ENCODE data around the gene MFAP2. TPM values are rescaled to one million over a fixed set of nuclear protein-coding genes. Genes with fewer than 3 reads are reported as not detected.
"Not testable (repeated sequence)": the region's sequence is repeated elsewhere in the genome, so short reads cannot be mapped to it uniquely, and the experiment has no call there.

Gene MFAP2
- total RNA-seq, 1 experiment from 2014 or later: 0.58 TPM

GRCh38 chr1:16956775-16957174, 23.6 kb downstream of the MFAP2 start:
- Mint-ChIP-seq H3K27me3 (ENCODE audit: insufficient read depth, unreplicated experiment) (no peaks in the 10 kb centered on the region), H3K4me3 (ENCODE audit: unreplicated experiment) (no peak overlapping the region), H3K27ac (ENCODE audit: low read depth, unreplicated experiment) (no peak overlapping the region), H3K9me3 (ENCODE audit: unreplicated experiment) (no peaks in the 10 kb centered on the region), H3K36me3 (ENCODE audit: insufficient read depth, unreplicated experiment) (peaks cover 10% of the 10 kb centered on the region), H3K4me1 (ENCODE audit: insufficient read depth, unreplicated experiment) (peaks cover 8% of the 10 kb centered on the region)
- intact Hi-C loops (cut with micrococcal nuclease): no loop called here
- POLR2A ChIA-PET: no interaction called here
- no peak for TF ChIP-seq CTCF (IDR thresholded peaks at IDR 0.05; ENCODE audit: unreplicated experiment)
- BruUV-seq (replicated peaks): no TSS peak
- CTCF ChIA-PET: interaction anchor here (1.5 kb wide), 1 partner anchor 89 kb away, joined by 7 read pairs; no protein-coding TSS in a partner anchor
- DNase-seq (ENCODE audit: unreplicated experiment): no peak

GRCh38 chr1:16955186-16955585, 25.2 kb downstream of the MFAP2 start:
- no peaks in the 10 kb centered on the region for H3K9me3 Mint-ChIP-seq (ENCODE audit: unreplicated experiment)
- ChIA-PET CTCF (interaction anchor here (0.7 kb wide), 2 partner anchors 12 to 492 kb away, joined by 3 to 4 read pairs; no protein-coding TSS in a partner anchor), POLR2A (no interaction called here)
- TF ChIP-seq CTCF (IDR thresholded peaks at IDR 0.05; ENCODE audit: unreplicated experiment): no peak
- intact Hi-C loops (cut with micrococcal nuclease): no loop called here
- DNase-seq (ENCODE audit: unreplicated experiment): no peak
- H3K27me3 Mint-ChIP-seq (ENCODE audit: insufficient read depth, unreplicated experiment): no peaks in the 10 kb centered on the region
- H3K36me3 Mint-ChIP-seq (ENCODE audit: insufficient read depth, unreplicated experiment): peaks cover 10% of the 10 kb centered on the region
- H3K4me3 Mint-ChIP-seq (ENCODE audit: unreplicated experiment): no peak overlapping the region
- no peak overlapping the region for H3K27ac Mint-ChIP-seq (ENCODE audit: low read depth, unreplicated experiment)
- BruUV-seq (replicated peaks): no TSS peak
- peaks cover 8% of the 10 kb centered on the region for H3K4me1 Mint-ChIP-seq (ENCODE audit: insufficient read depth, unreplicated experiment)

- no peak for TF ChIP-seq CTCF (IDR thresholded peaks at IDR 0.05; ENCODE audit: unreplicated experiment)
- H3K4me1 Mint-ChIP-seq (ENCODE audit: insufficient read depth, unreplicated experiment): peaks cover 8% of the 10 kb centered on the region
- BruUV-seq (replicated peaks): no TSS peak
- ChIA-PET CTCF (interaction anchor here (0.6 to 0.7 kb wide), 3 partner anchors 11 to 493 kb away, joined by 3 to 5 read pairs (median 4); partner anchors contain the start of gene ATP13A2), POLR2A (interaction anchor here (0.6 kb wide), 1 partner anchor 91 kb away, joined by 3 read pairs; no protein-coding TSS in a partner anchor)
- H3K4me3 Mint-ChIP-seq (ENCODE audit: unreplicated experiment): no peak overlapping the region
- no peaks in the 10 kb centered on the region for H3K9me3 Mint-ChIP-seq (ENCODE audit: unreplicated experiment)
- intact Hi-C loops (cut with micrococcal nuclease): loop anchor here (5.0 kb wide), 1 partner anchor 283 kb away; no protein-coding TSS in a partner anchor
- no peak overlapping the region for H3K27ac Mint-ChIP-seq (ENCODE audit: low read depth, unreplicated experiment)
- no peak for DNase-seq (ENCODE audit: unreplicated experiment)
- H3K36me3 Mint-ChIP-seq (ENCODE audit: insufficient read depth, unreplicated experiment): peaks cover 10% of the 10 kb centered on the region
- H3K27me3 Mint-ChIP-seq (ENCODE audit: insufficient read depth, unreplicated experiment): no peaks in the 10 kb centered on the region
These were observed 25.8 kb downstream of the MFAP2 start for GRCh38 chr1:16954579-16954978.

GRCh38 chr1:16952376-16952775, 28.0 kb downstream of the MFAP2 start:
- intact Hi-C loops (cut with micrococcal nuclease): loop anchor here (5.0 kb wide), 1 partner anchor 285 kb away; no protein-coding TSS in a partner anchor
- H3K4me3 Mint-ChIP-seq (ENCODE audit: unreplicated experiment); H3K27me3 Mint-ChIP-seq (ENCODE audit: insufficient read depth, unreplicated experiment); H3K27ac Mint-ChIP-seq (ENCODE audit: low read depth, unreplicated experiment); H3K36me3 Mint-ChIP-seq (ENCODE audit: insufficient read depth, unreplicated experiment); DNase-seq (ENCODE audit: unreplicated experiment); H3K9me3 Mint-ChIP-seq (ENCODE audit: unreplicated experiment); BruUV-seq (replicated peaks): not testable (repeated sequence)
- ChIA-PET CTCF (interaction anchor here (0.6 to 5.7 kb wide), 31 partner anchors 7 to 489 kb away, joined by 3 to 44 read pairs (median 4); no protein-coding TSS in a partner anchor), POLR2A (interaction anchor here (1.0 to 1.9 kb wide), 7 partner anchors 27 to 584 kb away, joined by 3 to 7 read pairs (median 4); no protein-coding TSS in a partner anchor)
- H3K4me1 Mint-ChIP-seq (ENCODE audit: insufficient read depth, unreplicated experiment): peaks cover 14% of the 10 kb centered on the region

- BruUV-seq (replicated peaks); H3K9me3 Mint-ChIP-seq (ENCODE audit: unreplicated experiment); H3K36me3 Mint-ChIP-seq (ENCODE audit: insufficient read depth, unreplicated experiment); H3K27me3 Mint-ChIP-seq (ENCODE audit: insufficient read depth, unreplicated experiment); intact Hi-C loops (cut with micrococcal nuclease); H3K4me3 Mint-ChIP-seq (ENCODE audit: unreplicated experiment): not testable (repeated sequence)
- peak; percentile 93 for DNase-seq (ENCODE audit: unreplicated experiment)
- Mint-ChIP-seq H3K4me1 (ENCODE audit: insufficient read depth, unreplicated experiment) (peaks cover 14% of the 10 kb centered on the region), H3K27ac (ENCODE audit: low read depth, unreplicated experiment) (peak overlapping the region; percentile 79)
- ChIA-PET CTCF (interaction anchor here (0.6 to 5.7 kb wide), 4 partner anchors 23 to 713 kb away, joined by 3 to 44 read pairs (median 10); no protein-coding TSS in a partner anchor), POLR2A (interaction anchor here (0.6 to 3.5 kb wide), 11 partner anchors 11 to 636 kb away, joined by 3 to 27 read pairs (median 4); no protein-coding TSS in a partner anchor)
These were observed 31.4 kb downstream of the MFAP2 start for GRCh38 chr1:16949026-16949425.

GRCh38 chr1:16948282-16948891, 32.0 kb downstream of the MFAP2 start:
- H3K4me3 Mint-ChIP-seq (ENCODE audit: unreplicated experiment); H3K27me3 Mint-ChIP-seq (ENCODE audit: insufficient read depth, unreplicated experiment); H3K36me3 Mint-ChIP-seq (ENCODE audit: insufficient read depth, unreplicated experiment); BruUV-seq (replicated peaks); H3K9me3 Mint-ChIP-seq (ENCODE audit: unreplicated experiment); intact Hi-C loops (cut with micrococcal nuclease): not testable (repeated sequence)
- peak overlapping the region; percentile 79 for H3K27ac Mint-ChIP-seq (ENCODE audit: low read depth, unreplicated experiment)
- ChIA-PET CTCF (interaction anchor here (0.6 to 5.7 kb wide), 5 partner anchors 23 to 713 kb away, joined by 3 to 44 read pairs (median 10); no protein-coding TSS in a partner anchor), POLR2A (interaction anchor here (0.6 to 3.5 kb wide), 11 partner anchors 15 to 637 kb away, joined by 3 to 27 read pairs (median 4); no protein-coding TSS in a partner anchor)
- DNase-seq (ENCODE audit: unreplicated experiment): peak; percentile 89
- H3K4me1 Mint-ChIP-seq (ENCODE audit: insufficient read depth, unreplicated experiment): peaks cover 14% of the 10 kb centered on the region

All from MCF 10A (cell line).